Measurements from ENCODE around the gene LIN54. TPM values are rescaled to one million over a fixed set of nuclear protein-coding genes. Genes with fewer than 3 reads are reported as not detected.

Gene LIN54
- total and polyA plus RNA-seq, 9 of the 15 experiments (the other 6 are each of a cell fraction or from before 2014, with no cell fraction given) = 2.2 to 22.5 (median 15.8) TPM

- TF ChIP-seq BCLAF1 (IDR thresholded peaks at IDR 0.05; ENCODE audit: borderline replicate concordance in 1 of 2, control insufficient read depth in 1 of 2, low read depth in 2 of 2, low read length in 1 of 2) (peak in 1 of 2 experiments; percentile 69; a peak in 2 of 4 replicates), RUNX1 (IDR thresholded peaks at IDR 0.05; ENCODE audit: low read depth) (no peak), FOXM1 (IDR thresholded peaks at IDR 0.05; ENCODE audit: low read depth) (no peak), FOXM1 (CRISPR knock-in tag; IDR thresholded peaks at IDR 0.05; ENCODE audit: low read depth) (peak; percentile 74; the same call in 1 of the 2 replicates), ZBTB9 (CRISPR knock-in tag; IDR thresholded peaks at IDR 0.05) (peak; percentile 33; the same call in 1 of the 2 replicates), ZBTB8A (IDR thresholded peaks at IDR 0.05; ENCODE audit: partially characterized antibody) (no peak), SUPT5H (IDR thresholded peaks at IDR 0.05) (peak; percentile 91), NCOA1 (IDR thresholded peaks at IDR 0.05; ENCODE audit: low read depth) (0 out of 2 replicates have a peak, but pooled peaks have one; percentile 31), TAF1 (IDR thresholded peaks at IDR 0.05; ENCODE audit: control insufficient read depth, extremely low read depth, insufficient read depth, low read length, severe bottlenecking) (peak; percentile 85), RBM14 (IDR thresholded peaks at IDR 0.05; ENCODE audit: borderline replicate concordance, insufficient read depth, low read depth, low read length) (no peak), KLF10 (CRISPR knock-in tag; IDR thresholded peaks at IDR 0.05) (no peak), ZNF764 (CRISPR knock-in tag; IDR thresholded peaks at IDR 0.05; ENCODE audit: low read depth) (0 out of 2 replicates have a peak, but pooled peaks have one; percentile 14)
- TF ChIP-seq, protein P1, sequence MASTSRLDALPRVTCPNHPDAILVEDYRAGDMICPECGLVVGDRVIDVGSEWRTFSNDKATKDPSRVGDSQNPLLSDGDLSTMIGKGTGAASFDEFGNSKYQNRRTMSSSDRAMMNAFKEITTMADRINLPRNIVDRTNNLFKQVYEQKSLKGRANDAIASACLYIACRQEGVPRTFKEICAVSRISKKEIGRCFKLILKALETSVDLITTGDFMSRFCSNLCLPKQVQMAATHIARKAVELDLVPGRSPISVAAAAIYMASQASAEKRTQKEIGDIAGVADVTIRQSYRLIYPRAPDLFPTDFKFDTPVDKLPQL (IDR thresholded peaks at IDR 0.05; ENCODE audit: extremely low read depth, insufficient read length) = peak; percentile 49
- TF ChIP-seq, protein P2, sequence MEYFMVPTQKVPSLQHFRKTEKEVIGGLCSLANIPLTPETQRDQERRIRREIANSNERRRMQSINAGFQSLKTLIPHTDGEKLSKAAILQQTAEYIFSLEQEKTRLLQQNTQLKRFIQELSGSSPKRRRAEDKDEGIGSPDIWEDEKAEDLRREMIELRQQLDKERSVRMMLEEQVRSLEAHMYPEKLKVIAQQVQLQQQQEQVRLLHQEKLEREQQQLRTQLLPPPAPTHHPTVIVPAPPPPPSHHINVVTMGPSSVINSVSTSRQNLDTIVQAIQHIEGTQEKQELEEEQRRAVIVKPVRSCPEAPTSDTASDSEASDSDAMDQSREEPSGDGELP (CRISPR knock-in tag; IDR thresholded peaks at IDR 0.05; ENCODE audit: borderline replicate concordance) = peak; percentile 92
These were observed 119.5 kb downstream of the LIN54 start, which contains the start of gene SEC31A (continued) for GRCh38 chr4:82890901-82891706.
